GM19468 (cell line): ENCODE data around the gene LINC01488.

Experiments used
- ATAC-seq: cut with Tn5 transposase; IDR thresholded peaks from one replicate; pipeline ENCODE4 v1.9.1; 2021; ENCODE audit warnings: mild to moderate bottlenecking, moderate library complexity, moderate number of reproducible peaks; ENCODE audit not compliant: unreplicated experiment; ENCODE audit errors: extremely low read depth

Gene LINC01488

GRCh38 chr11:69539416-69540117, 58.1 kb downstream of the LINC01488 start:
- no peak for ATAC-seq

DNA sequence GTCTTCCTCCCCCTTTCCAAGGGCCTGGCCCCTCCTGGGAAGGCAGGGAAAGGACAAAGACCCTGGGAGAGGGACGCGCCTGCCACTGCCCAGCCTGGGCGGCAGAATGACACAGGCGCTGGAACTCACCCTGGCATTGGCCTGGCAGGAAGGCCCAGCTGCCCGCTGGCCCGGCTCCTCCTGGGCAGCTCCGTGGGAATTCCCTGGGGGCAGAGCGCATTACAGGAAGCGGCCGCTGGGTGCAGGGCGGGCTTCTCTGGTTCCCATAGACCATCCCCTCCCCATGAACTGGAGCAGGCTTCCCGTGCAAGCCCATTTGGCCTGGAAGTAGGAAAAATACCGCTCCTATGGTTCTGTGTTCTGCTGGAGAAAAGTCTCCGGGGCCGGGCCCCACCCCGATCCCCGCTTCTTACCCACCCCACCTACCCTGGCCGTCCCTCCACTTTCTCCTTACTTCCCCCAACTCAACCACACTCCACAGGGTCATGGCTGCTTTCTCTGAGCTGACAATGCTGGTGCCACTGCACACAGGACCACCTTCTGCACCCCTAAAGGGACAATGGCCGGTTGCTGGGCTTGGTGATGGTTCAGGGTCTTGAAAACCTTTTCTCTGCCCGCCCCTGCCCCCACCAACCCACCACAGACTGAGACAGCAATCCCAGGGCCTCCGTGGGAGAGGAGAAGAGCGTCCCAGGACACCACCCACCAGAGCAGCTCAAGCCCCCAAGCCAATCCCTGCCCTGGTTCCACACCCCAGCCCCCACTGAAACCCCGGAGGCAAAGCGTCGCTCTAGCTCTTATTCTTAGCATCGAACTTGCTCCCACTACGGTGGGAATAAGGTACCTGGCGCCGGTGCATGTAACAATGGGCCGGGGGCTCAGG, 58.9 kb downstream of the LINC01488 start:
- no peak for ATAC-seq

GRCh38 chr11:69541001-69541285, 59.5 kb downstream of the LINC01488 start:
- no peak for ATAC-seq

GRCh38 chr11:69541501-69542313, 60.2 kb downstream of the LINC01488 start:
- ATAC-seq, result no peak

GRCh38 chr11:69542314-69543168, 61.1 kb downstream of the LINC01488 start:
- ATAC-seq, result no peak
